Measurements from ENCODE around the gene RPL26.

DNA sequence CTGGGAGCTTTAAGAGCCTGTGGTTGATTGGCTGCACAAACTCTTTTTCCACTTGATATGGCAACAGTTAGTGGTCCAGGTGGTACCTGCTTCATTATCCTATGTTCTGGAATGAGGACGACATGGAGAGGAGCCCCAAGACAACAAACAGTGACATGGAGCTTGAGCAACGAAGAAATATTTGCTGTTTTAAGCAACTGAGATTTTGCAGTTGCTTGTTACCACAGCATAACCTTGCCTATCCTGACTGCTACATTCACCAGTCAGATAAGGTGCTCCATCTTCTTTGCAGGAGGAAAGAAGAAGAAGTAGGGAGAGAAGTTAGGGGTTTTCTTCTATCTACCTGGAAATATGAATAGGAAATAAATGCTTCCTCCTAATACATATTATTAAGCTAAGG, 50.9 kb downstream of the RPL26 start:
- TF ChIP-seq, protein P1, sequence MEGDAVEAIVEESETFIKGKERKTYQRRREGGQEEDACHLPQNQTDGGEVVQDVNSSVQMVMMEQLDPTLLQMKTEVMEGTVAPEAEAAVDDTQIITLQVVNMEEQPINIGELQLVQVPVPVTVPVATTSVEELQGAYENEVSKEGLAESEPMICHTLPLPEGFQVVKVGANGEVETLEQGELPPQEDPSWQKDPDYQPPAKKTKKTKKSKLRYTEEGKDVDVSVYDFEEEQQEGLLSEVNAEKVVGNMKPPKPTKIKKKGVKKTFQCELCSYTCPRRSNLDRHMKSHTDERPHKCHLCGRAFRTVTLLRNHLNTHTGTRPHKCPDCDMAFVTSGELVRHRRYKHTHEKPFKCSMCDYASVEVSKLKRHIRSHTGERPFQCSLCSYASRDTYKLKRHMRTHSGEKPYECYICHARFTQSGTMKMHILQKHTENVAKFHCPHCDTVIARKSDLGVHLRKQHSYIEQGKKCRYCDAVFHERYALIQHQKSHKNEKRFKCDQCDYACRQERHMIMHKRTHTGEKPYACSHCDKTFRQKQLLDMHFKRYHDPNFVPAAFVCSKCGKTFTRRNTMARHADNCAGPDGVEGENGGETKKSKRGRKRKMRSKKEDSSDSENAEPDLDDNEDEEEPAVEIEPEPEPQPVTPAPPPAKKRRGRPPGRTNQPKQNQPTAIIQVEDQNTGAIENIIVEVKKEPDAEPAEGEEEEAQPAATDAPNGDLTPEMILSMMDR (IDR thresholded peaks at IDR 0.05) = no peak
- no peak for TF ChIP-seq EZH2 (IDR thresholded peaks at IDR 0.05; ENCODE audit: borderline replicate concordance, insufficient read depth, low read depth, low read length, poor library complexity, severe bottlenecking)
